Vagina (tissue), 2 donors: Measurements from ENCODE around the gene RBM8A. TPM values are rescaled to one million over a fixed set of nuclear protein-coding genes. Genes with fewer than 3 reads are reported as not detected.

Experiments used
- DNase-seq, 2 donors: peaks; one replicate each; pipeline ENCODE4 v3.0.0-alpha.2; 2017; ENCODE audit errors: extremely low spot score in 2 of 2
- H3K27ac ChIP-seq: fragments of 200-600 bp; sonication (generic); one replicate; pipeline ENCODE4 v1.5.1; 2019
- H3K27me3 ChIP-seq: fragments of 200-600 bp; sonication (generic); one replicate; pipeline ENCODE4 v1.5.1; 2019
- H3K36me3 ChIP-seq, 2 donors: fragments of 200-600 bp; sonication (generic); one replicate each; pipeline ENCODE4 v1.5.1; 2017 to 2019
- H3K4me1 ChIP-seq: fragments of 200-600 bp; sonication (generic); one replicate; pipeline ENCODE4 v1.5.1; 2019
- H3K4me3 ChIP-seq, 2 donors: fragments of 200-600 bp; sonication (generic); 1 replicate in 1 of 2; 2 replicates in 1 of 2; pipeline ENCODE4 v1.5.1; 2016 to 2019
- H3K9me3 ChIP-seq: fragments of 200-600 bp; sonication (generic); one replicate; pipeline ENCODE4 v1.5.1; 2019
- CTCF ChIP-seq, 3 experiments: fragments of 450-650 bp in 2 of 3; fragments of 200-600 bp in 1 of 3; sonication (generic) in 1 of 3; IDR thresholded peaks; one replicate each; pipeline ENCODE4 v1.5.1; 2017 to 2019; ENCODE audit warnings: antibody characterized with exemption in 3 of 3, mild to moderate bottlenecking in 2 of 3, moderate library complexity in 2 of 3
- POLR2A ChIP-seq, 2 donors: fragments of 450-650 bp; IDR thresholded peaks; one replicate each; pipeline ENCODE4 v1.6.1; 2017; ENCODE audit warnings: antibody characterized with exemption in 2 of 2, mild to moderate bottlenecking in 2 of 2, moderate library complexity in 2 of 2
- POLR2AphosphoS5 ChIP-seq, 2 donors: sonication (generic); formaldehyde crosslinking; IDR thresholded peaks; one replicate each; pipeline ENCODE4 v1.9.0; 2017; ENCODE audit warnings: antibody characterized with exemption in 2 of 2, mild to moderate bottlenecking in 2 of 2, low read depth in 1 of 2; ENCODE audit not compliant: insufficient read depth in 1 of 2
- intact Hi-C: fragments of 100-400 bp; cut with DNase I; formaldehyde crosslinking; loops from one replicate; pipeline ENCODE4 v1.15.1; 2023
- total RNA-seq: library from RNA; depleted of rRNA; stranded (reverse); fragments of >200 nt; gene quantifications from one replicate; pipeline ENCODE4 v1.2.3, GENCODE V29; 2016

RBM8A gene
- total RNA-seq, 1 donor from 2014 or later: 93.3 TPM

- Histone ChIP-seq H3K9me3 (no peaks in the 10 kb centered on the region), H3K36me3 (peaks cover 0 to 4% of the 10 kb centered on the region in 2 donors), H3K4me1 (peaks cover 50% of the 10 kb centered on the region), H3K27ac (no peak overlapping the region), H3K27me3 (no peaks in the 10 kb centered on the region), H3K4me3 (no peak overlapping the region)
- intact Hi-C loops: no loop called here
- DNase-seq: no peak
- no peak for TF ChIP-seq POLR2AphosphoS5 (IDR thresholded peaks at IDR 0.05; ENCODE audit: insufficient read depth in 1 of 2, low read depth in 1 of 2)
- TF ChIP-seq POLR2A (IDR thresholded peaks at IDR 0.05): no peak
- TF ChIP-seq CTCF (IDR thresholded peaks at IDR 0.05): no peak
These were observed 24.2 kb upstream of the RBM8A start for GRCh38 chr1:145951526-145951925.

- Histone ChIP-seq H3K36me3 (peaks cover 0 to 4% of the 10 kb centered on the region in 2 donors), H3K4me1 (peaks cover 27% of the 10 kb centered on the region), H3K27ac (no peak overlapping the region), H3K4me3 (no peak overlapping the region), H3K27me3 (no peaks in the 10 kb centered on the region), H3K9me3 (no peaks in the 10 kb centered on the region)
- DNase-seq: no peak
- no peak for TF ChIP-seq CTCF (IDR thresholded peaks at IDR 0.05)
- intact Hi-C loops: no loop called here
These were observed 21.9 kb upstream of the RBM8A start for GRCh38 chr1:145949219-145949618.

GRCh38 chr1:145947551-145947950 is 20.3 kb upstream of the RBM8A start:
- H3K27ac ChIP-seq: no peak overlapping the region
- intact Hi-C loops: no loop called here
- peaks cover 0 to 10% of the 10 kb centered on the region in 2 donors for H3K36me3 ChIP-seq
- DNase-seq: no peak
- peaks cover 32% of the 10 kb centered on the region for H3K4me1 ChIP-seq
- H3K27me3 ChIP-seq: no peaks in the 10 kb centered on the region
- H3K9me3 ChIP-seq: no peaks in the 10 kb centered on the region
- no peak for TF ChIP-seq CTCF (IDR thresholded peaks at IDR 0.05)
- no peak for TF ChIP-seq POLR2AphosphoS5 (IDR thresholded peaks at IDR 0.05; ENCODE audit: insufficient read depth in 1 of 2, low read depth in 1 of 2)
- no peak for TF ChIP-seq POLR2A (IDR thresholded peaks at IDR 0.05)
- H3K4me3 ChIP-seq: no peak overlapping the region

- peaks cover 32% of the 10 kb centered on the region for H3K4me1 ChIP-seq
- peaks cover 0 to 11% of the 10 kb centered on the region in 2 donors for H3K36me3 ChIP-seq
- no peaks in the 10 kb centered on the region for H3K27me3 ChIP-seq
- no peak for DNase-seq
- no peak overlapping the region for H3K4me3 ChIP-seq
- TF ChIP-seq POLR2AphosphoS5 (IDR thresholded peaks at IDR 0.05; ENCODE audit: insufficient read depth in 1 of 2, low read depth in 1 of 2): no peak
- no peak for TF ChIP-seq POLR2A (IDR thresholded peaks at IDR 0.05)
- no peak for TF ChIP-seq CTCF (IDR thresholded peaks at IDR 0.05)
- H3K27ac ChIP-seq: no peak overlapping the region
- H3K9me3 ChIP-seq: no peaks in the 10 kb centered on the region
- intact Hi-C loops: no loop called here
These were observed 19.2 kb upstream of the RBM8A start for GRCh38 chr1:145946477-145946986.

GRCh38 chr1:145944532-145944931 is 17.2 kb upstream of the RBM8A start:
- no peak for TF ChIP-seq CTCF (IDR thresholded peaks at IDR 0.05)
- no peak for TF ChIP-seq POLR2A (IDR thresholded peaks at IDR 0.05)
- no peak for TF ChIP-seq POLR2AphosphoS5 (IDR thresholded peaks at IDR 0.05; ENCODE audit: insufficient read depth in 1 of 2, low read depth in 1 of 2)
- no peak for DNase-seq
- Histone ChIP-seq H3K27me3 (no peaks in the 10 kb centered on the region), H3K4me3 (no peak overlapping the region), H3K9me3 (no peaks in the 10 kb centered on the region), H3K36me3 (peaks cover 0 to 11% of the 10 kb centered on the region in 2 donors), H3K27ac (no peak overlapping the region), H3K4me1 (peaks cover 22% of the 10 kb centered on the region)
- intact Hi-C loops: no loop called here
